ENCODE results near the gene ALKBH2.

The ALKBH2 gene

GRCh38 chr12:109121346-109121880 lies 28.1 kb upstream of the ALKBH2 start:
- Mint-ChIP-seq H3K27ac (no peak overlapping the region), H3K9me3 (no peaks in the 10 kb centered on the region), H3K4me3 (no peak overlapping the region), H3K27me3 (ENCODE audit: low read depth) (peaks cover 5% of the 10 kb centered on the region), H3K4me1 (ENCODE audit: low read depth) (no peaks in the 10 kb centered on the region), H3K36me3 (ENCODE audit: low read depth) (no peaks in the 10 kb centered on the region)
- DNase-seq (ENCODE audit: low spot score), result no peak

GRCh38 chr12:109120557-109120956 lies 27.3 kb upstream of the ALKBH2 start:
- no peaks in the 10 kb centered on the region for H3K36me3 Mint-ChIP-seq (ENCODE audit: low read depth)
- no peak overlapping the region for H3K4me3 Mint-ChIP-seq
- peaks cover 3% of the 10 kb centered on the region for H3K4me1 Mint-ChIP-seq (ENCODE audit: low read depth)
- no peak overlapping the region for H3K27ac Mint-ChIP-seq
- H3K27me3 Mint-ChIP-seq (ENCODE audit: low read depth), result peaks cover 2% of the 10 kb centered on the region
- no peak for DNase-seq (ENCODE audit: low spot score)
- H3K9me3 Mint-ChIP-seq, result no peaks in the 10 kb centered on the region

- no peaks in the 10 kb centered on the region for H3K36me3 Mint-ChIP-seq (ENCODE audit: low read depth)
- peaks cover 4% of the 10 kb centered on the region for H3K4me1 Mint-ChIP-seq (ENCODE audit: low read depth)
- peaks cover 2% of the 10 kb centered on the region for H3K27me3 Mint-ChIP-seq (ENCODE audit: low read depth)
- H3K4me3 Mint-ChIP-seq, result no peak overlapping the region
- no peak overlapping the region for H3K27ac Mint-ChIP-seq
- H3K9me3 Mint-ChIP-seq, result no peaks in the 10 kb centered on the region
- no peak for DNase-seq (ENCODE audit: low spot score)
Observed at GRCh38 chr12:109120095-109120494, 26.8 kb upstream of the ALKBH2 start.

DNA sequence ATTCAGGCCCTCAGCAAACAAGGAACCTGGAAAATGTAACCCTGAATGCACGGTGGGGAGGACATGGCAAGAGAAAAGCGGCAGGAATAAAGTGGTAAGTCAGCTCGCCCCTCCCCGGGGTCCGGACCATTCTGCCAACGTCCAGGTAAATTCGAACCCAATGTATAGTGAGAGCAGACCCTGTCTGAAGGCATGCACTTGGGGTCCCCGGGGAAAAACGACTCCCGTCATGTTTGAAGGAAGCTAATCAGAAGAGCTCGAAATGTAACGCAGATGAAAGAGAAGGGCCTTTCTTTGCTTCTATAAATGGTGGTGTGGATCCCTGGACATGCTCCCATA lies 23.3 kb upstream of the ALKBH2 start:
- no peak for DNase-seq (ENCODE audit: low spot score)
- H3K9me3 Mint-ChIP-seq, result no peaks in the 10 kb centered on the region
- no peak overlapping the region for H3K27ac Mint-ChIP-seq
- no peak overlapping the region for H3K4me3 Mint-ChIP-seq
- peaks cover 8% of the 10 kb centered on the region for H3K4me1 Mint-ChIP-seq (ENCODE audit: low read depth)
- H3K27me3 Mint-ChIP-seq (ENCODE audit: low read depth), result no peaks in the 10 kb centered on the region
- H3K36me3 Mint-ChIP-seq (ENCODE audit: low read depth), result no peaks in the 10 kb centered on the region

DNA sequence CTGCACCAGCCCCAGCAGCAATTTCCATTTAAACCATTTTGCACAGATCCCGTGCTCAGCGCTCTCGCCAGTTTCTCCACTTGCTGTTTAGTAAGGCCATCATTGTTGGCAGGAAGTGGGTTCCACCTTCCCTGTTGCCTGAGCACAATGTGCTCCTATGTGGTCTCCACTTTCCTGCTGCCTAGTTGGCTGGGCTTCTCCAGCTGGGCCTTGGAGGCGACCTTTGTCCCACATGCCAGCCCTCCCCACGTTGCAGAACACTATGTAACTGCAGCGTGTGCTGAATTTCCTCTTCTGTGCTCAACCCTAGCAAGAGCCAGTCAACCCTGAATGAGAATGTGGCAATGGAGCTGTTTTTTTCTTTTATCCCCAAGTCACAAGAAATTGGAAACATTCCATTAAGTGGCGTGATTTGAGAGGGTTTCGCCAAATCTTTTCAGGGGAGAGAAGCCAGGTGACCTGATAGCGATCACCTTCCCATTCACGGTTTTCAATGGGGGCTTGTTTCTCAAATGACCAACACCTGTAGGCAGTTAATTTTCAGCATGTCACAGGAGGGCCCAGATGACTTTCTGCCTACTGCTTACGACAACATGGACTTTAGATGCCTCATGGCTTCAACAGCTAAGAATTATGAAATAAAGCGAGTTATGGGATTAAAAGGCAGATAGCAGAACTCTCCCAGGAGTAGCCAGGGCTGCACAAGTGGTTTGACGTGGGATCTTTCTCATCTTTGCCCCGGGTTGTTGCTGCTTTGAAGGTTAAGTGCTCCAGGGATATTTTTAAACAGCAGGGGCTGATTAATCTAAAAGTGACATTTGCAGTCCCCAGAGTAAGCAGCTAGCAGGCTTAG lies 22.7 kb upstream of the ALKBH2 start, which contains the start of gene ACACB:
ACACB (plus strand) TSS at position 830 of the 853 bp plus-strand sequence. CDS start 22,819 bp downstream, outside the sequence.
- Mint-ChIP-seq H3K4me3 (no peak within 1 kb of the TSS), H3K36me3 (ENCODE audit: low read depth) (no peaks in the 10 kb centered on the region), H3K9me3 (no peaks in the 10 kb centered on the region), H3K27ac (no peak within 1 kb of the TSS), H3K27me3 (ENCODE audit: low read depth) (no peaks in the 10 kb centered on the region), H3K4me1 (ENCODE audit: low read depth) (peaks cover 8% of the 10 kb centered on the region)
- no peak for DNase-seq (ENCODE audit: low spot score)

DNA sequence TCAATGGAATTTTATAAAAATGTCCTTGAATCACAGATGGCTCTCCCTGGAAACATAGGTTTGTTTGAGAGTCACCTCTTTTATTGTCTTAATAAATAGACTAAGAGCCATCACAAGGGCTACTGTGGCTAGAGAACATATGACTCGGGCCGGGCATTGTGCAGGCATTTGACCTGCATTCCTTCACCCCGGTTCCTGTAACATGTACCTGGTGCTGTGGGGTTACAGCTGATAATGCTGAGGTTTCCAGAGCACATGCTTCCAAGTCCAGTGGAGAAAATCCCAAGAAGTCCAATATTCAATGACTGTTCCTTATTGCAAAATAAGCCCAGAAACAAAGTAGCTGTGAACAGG lies 22.1 kb upstream of the ALKBH2 start:
- no peak for DNase-seq (ENCODE audit: low spot score)
- peaks cover 1% of the 10 kb centered on the region for H3K36me3 Mint-ChIP-seq (ENCODE audit: low read depth)
- no peaks in the 10 kb centered on the region for H3K9me3 Mint-ChIP-seq
- no peak overlapping the region for H3K4me3 Mint-ChIP-seq
- H3K27ac Mint-ChIP-seq, result no peak overlapping the region
- H3K27me3 Mint-ChIP-seq (ENCODE audit: low read depth), result no peaks in the 10 kb centered on the region
- peaks cover 8% of the 10 kb centered on the region for H3K4me1 Mint-ChIP-seq (ENCODE audit: low read depth)

DNA sequence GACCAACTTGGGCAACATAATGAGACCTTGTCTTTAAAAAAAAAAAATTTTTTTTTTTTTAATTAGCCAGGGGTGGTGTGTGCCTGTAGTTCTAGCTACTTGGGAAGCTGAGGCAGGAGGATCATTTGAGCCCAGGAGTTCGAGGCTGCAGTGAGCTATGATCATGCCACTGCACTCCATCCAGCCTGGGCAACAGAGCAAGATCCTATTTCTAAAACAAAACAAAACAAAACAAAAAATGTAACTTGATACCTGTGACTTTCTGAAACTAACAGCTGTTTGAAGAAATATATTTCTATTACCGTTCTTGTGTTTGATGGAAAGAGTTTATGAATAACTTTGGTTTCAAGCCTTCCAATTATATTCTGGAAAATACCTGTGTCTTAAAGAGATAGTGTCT lies 21.4 kb upstream of the ALKBH2 start:
- Mint-ChIP-seq H3K36me3 (ENCODE audit: low read depth) (peaks cover 4% of the 10 kb centered on the region), H3K4me3 (no peak overlapping the region), H3K27ac (no peak overlapping the region), H3K4me1 (ENCODE audit: low read depth) (peaks cover 8% of the 10 kb centered on the region), H3K9me3 (no peaks in the 10 kb centered on the region), H3K27me3 (ENCODE audit: low read depth) (no peaks in the 10 kb centered on the region)
- no peak for DNase-seq (ENCODE audit: low spot score)

DNA sequence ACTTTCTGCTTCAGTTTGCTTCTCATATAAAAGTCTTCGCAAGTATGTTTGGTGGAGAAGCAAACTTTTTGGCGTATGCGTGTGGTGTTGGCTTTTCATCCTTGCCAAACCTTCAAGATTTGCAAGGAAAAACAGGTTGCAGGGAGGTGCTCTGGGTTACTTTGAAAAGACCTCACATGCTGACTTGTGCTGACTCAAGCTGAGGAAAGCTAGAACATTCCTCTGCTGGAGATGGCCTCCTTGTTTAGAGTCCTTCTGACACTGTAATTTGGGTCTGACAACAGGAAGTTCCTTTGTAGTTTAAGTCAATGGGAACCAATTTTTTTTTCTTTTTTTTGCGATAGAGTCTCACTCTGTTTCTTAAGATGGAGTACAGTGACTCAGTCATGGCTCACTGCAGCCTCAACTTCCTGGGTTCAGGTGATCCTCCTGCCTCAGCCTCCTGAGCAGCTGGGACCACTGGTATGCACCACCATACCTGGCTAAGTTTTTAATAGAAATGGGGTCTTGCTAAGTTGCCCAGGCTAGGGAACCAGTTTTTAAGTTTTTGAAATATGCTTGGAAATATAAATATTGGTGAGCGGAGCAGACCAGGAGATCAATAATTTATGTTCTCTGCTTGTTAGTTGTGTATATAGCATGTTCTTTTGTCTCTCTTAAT lies 20.5 kb upstream of the ALKBH2 start:
- H3K4me3 Mint-ChIP-seq, result no peak overlapping the region
- peaks cover 8% of the 10 kb centered on the region for H3K4me1 Mint-ChIP-seq (ENCODE audit: low read depth)
- DNase-seq (ENCODE audit: low spot score), result no peak
- no peak overlapping the region for H3K27ac Mint-ChIP-seq
- H3K9me3 Mint-ChIP-seq, result no peaks in the 10 kb centered on the region
- H3K27me3 Mint-ChIP-seq (ENCODE audit: low read depth), result no peaks in the 10 kb centered on the region
- peaks cover 9% of the 10 kb centered on the region for H3K36me3 Mint-ChIP-seq (ENCODE audit: low read depth)

- Mint-ChIP-seq H3K9me3 (no peaks in the 10 kb centered on the region), H3K36me3 (ENCODE audit: low read depth) (peaks cover 14% of the 10 kb centered on the region), H3K27me3 (ENCODE audit: low read depth) (no peaks in the 10 kb centered on the region), H3K27ac (no peak overlapping the region), H3K4me1 (ENCODE audit: low read depth) (peaks cover 8% of the 10 kb centered on the region), H3K4me3 (no peak overlapping the region)
- DNase-seq (ENCODE audit: low spot score), result no peak
Observed at GRCh38 chr12:109112720-109113465, 19.6 kb upstream of the ALKBH2 start.

GRCh38 chr12:109110988-109111495 lies 17.8 kb upstream of the ALKBH2 start:
- Mint-ChIP-seq H3K36me3 (ENCODE audit: low read depth) (peaks cover 24% of the 10 kb centered on the region), H3K27me3 (ENCODE audit: low read depth) (no peaks in the 10 kb centered on the region), H3K9me3 (no peaks in the 10 kb centered on the region), H3K4me3 (peak overlapping the region; percentile 78), H3K4me1 (ENCODE audit: low read depth) (peaks cover 8% of the 10 kb centered on the region), H3K27ac (peak overlapping the region; percentile 77)
- DNase-seq (ENCODE audit: low spot score), result peak; percentile 53

DNA sequence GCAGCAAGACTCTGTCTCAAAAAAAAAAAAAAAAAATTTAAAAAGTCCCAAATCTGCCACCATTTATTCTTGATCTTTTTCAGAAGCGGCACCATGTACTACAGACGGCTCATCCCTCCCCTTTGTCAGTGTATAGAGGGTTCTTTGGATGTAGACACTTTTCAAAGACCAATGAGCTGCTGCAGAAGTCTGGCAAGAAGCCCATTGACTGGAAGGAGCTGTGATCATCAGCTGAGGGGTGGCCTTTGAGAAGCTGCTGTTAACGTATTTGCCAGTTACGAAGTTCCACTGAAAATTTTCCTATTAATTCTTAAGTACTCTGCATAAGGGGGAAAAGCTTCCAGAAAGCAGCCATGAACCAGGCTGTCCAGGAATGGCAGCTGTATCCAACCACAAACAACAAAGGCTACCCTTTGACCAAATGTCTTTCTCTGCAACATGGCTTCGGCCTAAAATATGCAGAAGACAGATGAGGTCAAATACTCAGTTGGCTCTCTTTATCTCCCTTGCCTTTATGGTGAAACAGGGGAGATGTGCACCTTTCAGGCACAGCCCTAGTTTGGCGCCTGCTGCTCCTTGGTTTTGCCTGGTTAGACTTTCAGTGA lies 16.6 kb upstream of the ALKBH2 start:
- DNase-seq (ENCODE audit: low spot score), result no peak
- H3K27ac Mint-ChIP-seq, result no peak overlapping the region

GRCh38 chr12:109105176-109105575 lies 11.9 kb upstream of the ALKBH2 start:
- Mint-ChIP-seq H3K4me1 (ENCODE audit: low read depth) (peaks cover 3% of the 10 kb centered on the region), H3K36me3 (ENCODE audit: low read depth) (peaks cover 62% of the 10 kb centered on the region), H3K27ac (no peak overlapping the region), H3K9me3 (no peaks in the 10 kb centered on the region), H3K27me3 (ENCODE audit: low read depth) (no peaks in the 10 kb centered on the region), H3K4me3 (no peak overlapping the region)
- no peak for DNase-seq (ENCODE audit: low spot score)

More for the DNA sequence above, 16.6 kb upstream of the ALKBH2 start:
- Mint-ChIP-seq H3K4me3 (peak overlapping the region; percentile 31), H3K27me3 (ENCODE audit: low read depth) (no peaks in the 10 kb centered on the region), H3K9me3 (no peaks in the 10 kb centered on the region), H3K4me1 (ENCODE audit: low read depth) (peaks cover 6% of the 10 kb centered on the region), H3K36me3 (ENCODE audit: low read depth) (peaks cover 33% of the 10 kb centered on the region)

DNA sequence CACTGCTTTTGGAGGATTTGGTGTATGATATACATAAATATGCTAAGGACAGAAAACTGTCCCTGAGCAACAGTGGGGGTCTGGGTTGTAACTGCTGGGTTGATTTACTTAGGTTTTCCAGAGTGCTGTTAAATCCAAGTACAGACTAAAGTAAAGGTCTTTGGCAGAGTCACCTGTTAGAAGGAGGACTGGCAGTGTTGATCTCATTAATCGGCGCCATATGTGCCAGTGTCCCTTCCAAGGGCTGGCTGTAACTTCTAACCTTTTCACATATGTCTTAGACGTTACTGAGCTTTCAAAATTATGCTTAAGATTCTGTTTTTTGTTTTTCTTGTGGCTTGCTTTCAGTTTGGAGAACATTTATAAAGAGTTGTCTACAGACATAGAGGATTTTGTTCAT lies 9.2 kb upstream of the ALKBH2 start:
- H3K36me3 Mint-ChIP-seq (ENCODE audit: low read depth), result peaks cover 62% of the 10 kb centered on the region
- peaks cover 16% of the 10 kb centered on the region for H3K4me1 Mint-ChIP-seq (ENCODE audit: low read depth)
- no peaks in the 10 kb centered on the region for H3K27me3 Mint-ChIP-seq (ENCODE audit: low read depth)
- H3K9me3 Mint-ChIP-seq, result no peaks in the 10 kb centered on the region
- no peak overlapping the region for H3K27ac Mint-ChIP-seq
- H3K4me3 Mint-ChIP-seq, result no peak overlapping the region
- DNase-seq (ENCODE audit: low spot score), result no peak
